DMS53 treated with DMSO at 0.1 percent for 48 hours (cell line): ENCODE results near the gene CYP19A1.
A peak's percentile ranks its signal among the peaks of the same experiment; 100 is the strongest.

Experiments
- DNase-seq: peaks from one replicate; lab custom pipeline; 2025; ENCODE audit not compliant: unreplicated experiment; lab: John Stamatoyannopoulos, UW

CYP19A1 gene

GRCh38 chr15:51338496-51338895, at the start of gene CYP19A1:
CYP19A1 (minus strand) TSS chr15:51338596; CDS start chr15:51242912, 95,684 bp downstream.
- DNase-seq, result no peak

- DNase-seq, result no peak
Observed at GRCh38 chr15:51387699-51388041, 49.3 kb upstream of the CYP19A1 start.

- DNase-seq, result no peak
Observed at GRCh38 chr15:51386960-51387698, 48.7 kb upstream of the CYP19A1 start.

GRCh38 chr15:51386486-51386885, 48.1 kb upstream of the CYP19A1 start:
- no peak for DNase-seq

GRCh38 chr15:51386029-51386428, 47.6 kb upstream of the CYP19A1 start:
- DNase-seq, result no peak

GRCh38 chr15:51382787-51383186, 44.4 kb upstream of the CYP19A1 start:
- DNase-seq, result no peak

GRCh38 chr15:51380999-51381806, 42.8 kb upstream of the CYP19A1 start:
- DNase-seq, result peak; percentile 50

- DNase-seq, result no peak
Observed at GRCh38 chr15:51379390-51379789, 41.0 kb upstream of the CYP19A1 start.

- no peak for DNase-seq
Observed at GRCh38 chr15:51378406-51378805, 40.0 kb upstream of the CYP19A1 start.

GRCh38 chr15:51377038-51377786, 38.8 kb upstream of the CYP19A1 start:
- no peak for DNase-seq

GRCh38 chr15:51375966-51376640, 37.7 kb upstream of the CYP19A1 start:
- no peak for DNase-seq

GRCh38 chr15:51374131-51374530, 35.7 kb upstream of the CYP19A1 start:
- no peak for DNase-seq

- DNase-seq, result no peak
Observed at GRCh38 chr15:51371266-51371665, 32.9 kb upstream of the CYP19A1 start.

GRCh38 chr15:51369451-51369761, 31.0 kb upstream of the CYP19A1 start:
- DNase-seq, result no peak

- DNase-seq, result no peak
Observed at GRCh38 chr15:51368751-51369450, 30.5 kb upstream of the CYP19A1 start.

GRCh38 chr15:51368307-51368706, 29.9 kb upstream of the CYP19A1 start:
- no peak for DNase-seq

- DNase-seq, result no peak
Observed at GRCh38 chr15:51367322-51367976, 29.1 kb upstream of the CYP19A1 start.

- no peak for DNase-seq
Observed at GRCh38 chr15:51366920-51367319, 28.5 kb upstream of the CYP19A1 start.

GRCh38 chr15:51366071-51366470, 27.7 kb upstream of the CYP19A1 start:
- no peak for DNase-seq

- DNase-seq, result no peak
Observed at GRCh38 chr15:51365417-51365816, 27.0 kb upstream of the CYP19A1 start.
